HL-60/S4 (cell line): Measurements from ENCODE around the gene RIC8A.
"Not testable (repeated sequence)": the region's sequence is repeated elsewhere in the genome, so short reads cannot be mapped to it uniquely, and the experiment has no call there.

Experiments used
- in situ Hi-C: fragments of 300-500 bp; cut with MboI; formaldehyde crosslinking; loops from 2 replicates; pipeline ENCODE4 v1.14.3; 2022; ENCODE audit warnings: low sequenced_read_pairs

Gene RIC8A

GRCh38 chr11:217704-218103, 10.2 kb downstream of the RIC8A start:
- in situ Hi-C loops, result no loop called here

GRCh38 chr11:218815-219593, 11.5 kb downstream of the RIC8A start:
- in situ Hi-C loops, result no loop called here

GRCh38 chr11:220641-221215, 13.2 kb downstream of the RIC8A start:
- in situ Hi-C loops, result not testable (repeated sequence)

GRCh38 chr11:221539-221938, 14.0 kb downstream of the RIC8A start:
- in situ Hi-C loops, result no loop called here

- in situ Hi-C loops, result no loop called here
Measured at GRCh38 chr11:221998-222789, 14.7 kb downstream of the RIC8A start.

- in situ Hi-C loops, result no loop called here
Measured at GRCh38 chr11:223026-223789, 15.7 kb downstream of the RIC8A start.

GRCh38 chr11:223884-224283, 16.4 kb downstream of the RIC8A start:
- in situ Hi-C loops, result no loop called here

GRCh38 chr11:224424-224823, 16.9 kb downstream of the RIC8A start:
- in situ Hi-C loops, result no loop called here

GRCh38 chr11:225734-226453, 18.4 kb downstream of the RIC8A start:
- in situ Hi-C loops, result no loop called here

GRCh38 chr11:227824-228379, 20.4 kb downstream of the RIC8A start:
- in situ Hi-C loops, result no loop called here

GRCh38 chr11:230431-230830, 22.9 kb downstream of the RIC8A start:
- in situ Hi-C loops, result no loop called here

- in situ Hi-C loops, result no loop called here
Measured at GRCh38 chr11:232783-233565, 25.5 kb downstream of the RIC8A start.

GRCh38 chr11:235180-235579, 27.7 kb downstream of the RIC8A start:
- in situ Hi-C loops, result no loop called here

- in situ Hi-C loops, result no loop called here
Measured at GRCh38 chr11:235609-235996, 28.1 kb downstream of the RIC8A start.

- in situ Hi-C loops, result no loop called here
Measured at GRCh38 chr11:235997-236773, 28.7 kb downstream of the RIC8A start, which contains the start of gene SIRT3. SIRT3 (minus strand) TSS chr11:236342; CDS start chr11:236328, 14 bp downstream.

GRCh38 chr11:236774-237767, 29.6 kb downstream of the RIC8A start, which contains the start of gene PSMD13:
PSMD13 (plus strand) TSS chr11:236976; CDS start chr11:237050, 74 bp downstream.
- in situ Hi-C loops, result no loop called here

GRCh38 chr11:238346-238745, 30.8 kb downstream of the RIC8A start:
- in situ Hi-C loops, result not testable (repeated sequence)
